Brain microvascular endothelial cell (primary cell): ENCODE results near the gene CDIPT.

Experiments used
- DNase-seq: peaks from one replicate; pipeline ENCODE4 v3.0.0-alpha.2; 2020
- H3K27ac ChIP-seq: fragments of 250-450 bp; sonication (Bioruptor Pico); 2 replicates; pipeline ENCODE4 v1.5.1; 2020; ENCODE audit warnings: mild to moderate bottlenecking, moderate library complexity
- H3K27me3 ChIP-seq: fragments of 250-450 bp; sonication (Bioruptor Pico); replicated peaks from 2 replicates; pipeline ENCODE4 v1.5.1; 2020; ENCODE audit warnings: mild to moderate bottlenecking
- H3K36me3 ChIP-seq: fragments of 250-450 bp; sonication (Bioruptor Pico); replicated peaks from 2 replicates; pipeline ENCODE4 v1.5.1; 2020; ENCODE audit warnings: mild to moderate bottlenecking
- H3K4me3 ChIP-seq: 2 replicates; pipeline ENCODE4 v1.5.1; 2011; ENCODE audit warnings: low read depth, mild to moderate bottlenecking, control low read depth, low read length, moderate library complexity
- in situ Hi-C: cut with HindIII; loops from 2 replicates; pipeline ENCODE4 v1.10.0; 2017; ENCODE audit warnings: low sequenced_read_pairs, low pct_ligation_motif_present
- TF ChIP-seq, protein P1 (sequence below): IDR thresholded peaks from 2 replicates; pipeline ENCODE4 v1.5.1; 2011; ENCODE audit warnings: low read depth, mild to moderate bottlenecking, moderate library complexity, low read length, control low read depth, inconsistent platforms; ENCODE audit errors: missing control alignments

CDIPT gene

DNA sequence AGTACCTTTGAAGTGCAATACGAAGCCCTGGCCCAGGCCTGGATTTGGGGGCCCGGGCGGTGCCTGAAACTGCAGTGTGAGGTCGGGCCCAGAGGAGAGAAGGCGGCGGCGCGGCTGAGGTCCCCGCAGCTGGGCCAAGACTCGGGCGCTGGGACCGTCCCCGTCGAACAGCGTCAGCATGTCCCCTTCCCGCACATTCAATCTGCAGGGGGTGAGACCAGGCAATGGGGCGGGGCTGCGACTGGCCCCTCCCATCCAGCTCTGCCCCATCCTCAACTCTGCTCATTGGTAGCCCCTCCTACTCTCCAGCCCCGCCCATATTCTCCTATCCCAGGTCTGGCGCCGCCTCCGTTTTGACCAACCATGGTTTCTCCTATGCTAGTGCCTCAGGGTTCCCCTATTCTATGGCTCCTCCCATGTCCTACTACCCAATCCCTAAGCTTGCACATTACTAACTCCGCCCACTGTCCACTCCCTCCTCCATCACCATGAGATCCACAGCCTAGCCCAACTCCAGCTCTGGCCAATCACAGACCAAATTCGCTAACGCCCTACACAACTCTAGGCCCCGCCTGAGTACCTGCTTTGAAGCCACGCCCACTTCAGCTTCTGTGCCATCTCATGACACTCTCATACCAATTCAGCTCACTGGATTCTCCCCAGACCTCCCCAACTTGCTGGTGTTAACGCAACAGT lies 14.4 kb upstream of the CDIPT start:
- TF ChIP-seq, protein P1, sequence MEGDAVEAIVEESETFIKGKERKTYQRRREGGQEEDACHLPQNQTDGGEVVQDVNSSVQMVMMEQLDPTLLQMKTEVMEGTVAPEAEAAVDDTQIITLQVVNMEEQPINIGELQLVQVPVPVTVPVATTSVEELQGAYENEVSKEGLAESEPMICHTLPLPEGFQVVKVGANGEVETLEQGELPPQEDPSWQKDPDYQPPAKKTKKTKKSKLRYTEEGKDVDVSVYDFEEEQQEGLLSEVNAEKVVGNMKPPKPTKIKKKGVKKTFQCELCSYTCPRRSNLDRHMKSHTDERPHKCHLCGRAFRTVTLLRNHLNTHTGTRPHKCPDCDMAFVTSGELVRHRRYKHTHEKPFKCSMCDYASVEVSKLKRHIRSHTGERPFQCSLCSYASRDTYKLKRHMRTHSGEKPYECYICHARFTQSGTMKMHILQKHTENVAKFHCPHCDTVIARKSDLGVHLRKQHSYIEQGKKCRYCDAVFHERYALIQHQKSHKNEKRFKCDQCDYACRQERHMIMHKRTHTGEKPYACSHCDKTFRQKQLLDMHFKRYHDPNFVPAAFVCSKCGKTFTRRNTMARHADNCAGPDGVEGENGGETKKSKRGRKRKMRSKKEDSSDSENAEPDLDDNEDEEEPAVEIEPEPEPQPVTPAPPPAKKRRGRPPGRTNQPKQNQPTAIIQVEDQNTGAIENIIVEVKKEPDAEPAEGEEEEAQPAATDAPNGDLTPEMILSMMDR: no peak
- Histone ChIP-seq H3K27me3 (peaks cover 9% of the 10 kb centered on the region), H3K4me3 (no peak overlapping the region), H3K27ac (no peak overlapping the region), H3K36me3 (no peaks in the 10 kb centered on the region)
- peak; percentile 17 for DNase-seq
- in situ Hi-C loops: no loop called here

DNA sequence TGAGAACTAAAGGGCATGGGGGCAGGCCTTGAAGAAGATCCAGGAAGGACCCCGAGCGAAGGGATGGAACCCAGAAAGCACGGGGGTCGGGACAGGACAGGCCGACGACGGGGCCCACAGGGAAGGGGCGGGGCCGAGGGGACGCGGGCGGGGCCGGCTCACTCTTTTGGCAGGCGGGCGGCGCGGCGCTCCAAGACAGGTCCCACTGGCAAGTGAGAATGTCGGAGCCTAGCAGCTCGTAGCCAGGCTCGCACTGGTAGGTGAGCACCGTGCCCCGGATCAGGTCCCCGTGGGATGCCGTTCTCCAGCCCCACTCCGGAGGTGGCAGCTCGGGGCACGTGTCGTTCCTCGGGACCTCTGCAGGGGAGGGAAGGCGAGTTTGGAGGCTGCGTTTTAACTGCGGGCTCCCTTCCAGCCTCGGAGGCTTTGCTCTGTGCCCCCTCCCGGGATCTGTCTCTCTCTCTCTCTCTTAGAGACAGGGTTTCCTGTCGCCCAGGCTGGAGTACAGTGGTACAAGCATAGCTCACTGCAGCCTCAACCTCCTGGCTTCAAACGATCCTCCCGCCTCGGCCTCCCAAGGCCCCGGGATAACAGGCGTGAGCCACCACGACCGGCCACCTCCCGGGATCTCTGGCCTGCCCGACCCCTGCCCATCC lies 13.7 kb upstream of the CDIPT start:
- in situ Hi-C loops: no loop called here
- DNase-seq: no peak
- Histone ChIP-seq H3K36me3 (no peaks in the 10 kb centered on the region), H3K27ac (no peak overlapping the region), H3K4me3 (peak overlapping the region; percentile 29), H3K27me3 (peaks cover 9% of the 10 kb centered on the region)
- TF ChIP-seq, protein P1: no peak

DNA sequence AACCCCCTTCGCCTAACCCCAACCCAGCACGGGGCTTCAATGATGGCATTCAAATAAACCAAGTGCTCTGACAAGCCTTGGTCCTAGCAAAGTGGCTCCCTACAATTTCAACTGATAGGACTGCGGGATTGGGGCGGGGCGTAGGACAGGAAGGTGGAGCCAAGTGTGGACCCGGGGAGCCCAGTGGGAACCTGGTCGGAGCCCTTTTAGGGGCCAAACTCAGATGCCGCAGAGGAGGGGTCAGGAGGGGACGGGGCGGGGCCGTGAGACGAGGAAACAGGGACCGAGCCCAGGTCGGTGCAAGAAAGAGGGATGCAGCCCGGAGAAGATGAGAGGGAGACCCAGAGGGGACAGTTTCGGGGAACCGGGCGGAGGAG lies 13.2 kb upstream of the CDIPT start:
- Histone ChIP-seq H3K27me3 (peaks cover 9% of the 10 kb centered on the region), H3K4me3 (peak overlapping the region; percentile 26), H3K36me3 (no peaks in the 10 kb centered on the region), H3K27ac (no peak overlapping the region)
- TF ChIP-seq, protein P1: no peak
- DNase-seq: no peak
- in situ Hi-C loops: no loop called here

DNA sequence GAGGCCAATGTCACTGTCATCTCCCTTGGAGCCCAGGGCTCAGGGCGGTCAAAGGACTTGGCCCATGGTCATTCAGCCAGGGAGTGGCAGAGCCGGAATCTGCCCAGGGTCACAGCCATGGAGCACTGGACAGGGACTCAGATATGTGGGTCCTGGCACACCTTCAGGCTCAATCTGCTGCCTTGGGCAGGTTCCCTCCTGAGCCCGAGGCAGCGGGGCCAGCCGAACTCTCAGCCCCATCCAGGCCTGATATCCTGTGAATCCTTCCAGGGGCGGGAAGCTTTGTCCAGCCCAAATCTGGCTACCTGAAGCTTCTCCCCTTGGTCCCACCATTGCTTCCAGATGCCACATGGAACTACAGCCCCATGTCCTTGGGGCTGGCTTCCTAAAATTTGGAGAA lies 12.2 kb upstream of the CDIPT start:
- Histone ChIP-seq H3K4me3 (no peak overlapping the region), H3K27ac (no peak overlapping the region), H3K36me3 (no peaks in the 10 kb centered on the region), H3K27me3 (peaks cover 9% of the 10 kb centered on the region)
- TF ChIP-seq, protein P1: no peak
- DNase-seq: no peak
- in situ Hi-C loops: no loop called here

DNA sequence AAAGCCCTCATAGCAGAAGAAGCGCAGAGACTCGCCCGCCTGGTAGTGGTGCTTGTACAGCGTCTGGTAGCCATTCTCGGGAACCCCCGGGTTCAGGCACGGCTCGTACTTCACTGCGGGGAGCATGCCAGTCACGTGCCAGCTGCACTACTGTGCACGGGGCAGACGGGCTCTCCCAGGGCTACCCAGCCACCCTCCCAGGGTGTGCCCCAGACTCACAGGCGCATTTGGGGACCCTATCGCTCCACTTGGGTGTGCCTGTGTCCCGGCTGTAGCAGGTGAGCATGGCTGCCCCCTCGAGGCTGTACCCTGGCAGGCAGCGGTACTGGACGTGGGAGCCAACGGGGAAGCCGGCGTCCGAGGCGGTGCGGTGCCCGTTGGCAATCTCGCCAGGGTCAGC lies 10.3 kb upstream of the CDIPT start:
- no peak overlapping the region for H3K4me3 ChIP-seq
- TF ChIP-seq, protein P1: no peak
- in situ Hi-C loops: no loop called here
- H3K36me3 ChIP-seq: no peaks in the 10 kb centered on the region
- peaks cover 9% of the 10 kb centered on the region for H3K27me3 ChIP-seq
- H3K27ac ChIP-seq: no peak overlapping the region
- DNase-seq: no peak
